Fibroblast of gingiva (primary cell): Measurements from ENCODE around the gene METTL24.
"Not testable (repeated sequence)": the region's sequence is repeated elsewhere in the genome, so short reads cannot be mapped to it uniquely, and the experiment has no call there.

Experiments
- DNase-seq: peaks from one replicate; pipeline ENCODE4 v3.0.0-alpha.2; 2011; ENCODE audit warnings: low read depth

METTL24 gene

DNA sequence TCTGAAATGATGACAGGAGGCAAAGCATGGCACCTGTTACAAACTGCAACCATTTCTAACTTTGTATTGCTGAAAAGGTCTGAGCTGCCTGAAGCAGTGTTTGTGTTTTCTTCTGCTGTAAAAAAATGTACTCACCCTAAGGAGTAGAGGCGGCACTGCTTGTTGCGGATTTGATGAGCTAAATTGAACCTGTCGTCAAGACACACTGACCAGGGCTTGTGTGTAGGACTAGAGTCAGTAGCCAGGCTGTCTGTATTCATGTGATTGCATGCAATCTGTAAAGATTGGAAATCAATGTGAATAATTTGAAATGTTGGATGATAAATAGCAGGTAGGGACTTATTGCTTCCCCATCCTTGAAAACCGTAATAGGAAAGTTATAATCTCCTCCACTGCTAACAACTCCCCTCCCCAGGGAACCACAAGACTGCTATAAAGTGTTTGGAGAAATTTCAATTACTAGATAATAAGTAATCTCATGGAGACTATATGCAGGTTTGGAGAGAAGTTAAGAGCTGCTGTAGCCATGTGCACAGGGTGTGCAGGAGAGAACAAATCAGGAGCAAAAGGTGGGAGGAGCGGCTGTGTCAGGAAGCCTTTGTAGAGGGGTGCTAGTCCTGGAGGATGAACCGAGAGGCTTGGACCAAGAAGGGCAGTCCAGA lies 42.8 kb downstream of the METTL24 start:
- no peak for DNase-seq

DNA sequence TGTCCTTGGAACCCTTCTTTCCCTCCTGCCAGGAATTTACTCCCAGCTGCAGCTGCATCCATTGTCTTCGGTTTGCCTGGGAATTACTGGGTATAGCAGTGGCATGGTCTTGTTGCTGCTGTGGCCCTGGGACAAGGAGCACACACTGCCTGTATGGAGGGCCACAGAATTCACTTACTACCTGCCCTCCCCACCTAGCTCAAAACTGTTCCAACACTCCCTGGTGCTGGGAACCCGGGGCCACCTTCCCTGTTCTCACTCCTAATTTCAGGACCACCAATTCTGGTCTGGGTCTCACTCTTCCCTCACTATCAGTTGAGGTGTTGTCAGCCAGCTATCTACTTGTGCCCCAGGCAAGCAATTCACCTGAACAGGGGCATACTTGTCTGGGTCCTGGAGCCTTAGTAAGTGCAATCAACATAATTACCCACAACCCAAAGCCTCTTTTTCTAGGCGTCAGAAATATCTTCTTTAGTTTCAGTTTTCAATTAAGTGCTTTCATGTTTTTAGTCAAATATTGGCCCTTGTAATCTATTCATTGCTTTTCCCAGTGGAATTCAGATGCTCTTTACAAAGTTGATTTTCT lies 47.2 kb downstream of the METTL24 start:
- DNase-seq, result no peak

DNA sequence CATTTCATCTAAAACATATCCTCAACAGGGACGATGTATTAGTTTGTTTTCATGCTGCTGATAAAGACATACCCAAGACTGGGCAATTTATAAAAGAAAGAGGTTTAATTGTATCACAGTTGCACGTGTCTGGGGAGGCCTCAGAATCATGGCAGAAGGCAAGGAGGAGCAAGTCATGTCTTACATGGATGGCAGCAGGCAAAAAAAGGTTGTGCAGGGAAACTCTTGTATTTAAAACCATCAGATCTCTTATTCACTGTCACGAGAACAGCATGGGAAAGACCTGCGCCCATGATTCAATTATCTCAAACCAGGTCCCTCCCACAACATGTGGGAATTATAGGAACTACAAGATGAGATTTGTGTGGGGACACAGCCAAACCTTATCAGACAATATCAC lies 48.7 kb downstream of the METTL24 start:
- DNase-seq, result not testable (repeated sequence)

DNA sequence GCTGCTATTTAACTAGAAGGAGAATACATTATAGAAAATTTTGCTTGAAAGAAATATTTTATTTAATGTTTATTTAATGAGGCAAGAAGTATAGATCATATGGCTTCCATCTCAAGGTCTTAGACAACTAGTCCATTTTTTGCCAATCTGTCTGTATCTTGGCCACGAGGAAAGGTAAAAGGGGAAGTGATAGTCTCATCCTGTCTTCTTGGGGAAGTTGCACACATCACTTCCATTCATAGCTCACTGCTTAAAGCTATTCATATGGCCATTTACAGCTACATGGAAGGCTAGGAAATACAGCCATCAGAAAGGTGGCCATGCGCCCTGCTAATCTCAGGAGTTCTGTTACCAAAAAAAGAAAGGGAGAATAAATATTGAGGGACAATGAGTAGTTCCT lies 50.8 kb downstream of the METTL24 start:
- DNase-seq, result no peak

DNA sequence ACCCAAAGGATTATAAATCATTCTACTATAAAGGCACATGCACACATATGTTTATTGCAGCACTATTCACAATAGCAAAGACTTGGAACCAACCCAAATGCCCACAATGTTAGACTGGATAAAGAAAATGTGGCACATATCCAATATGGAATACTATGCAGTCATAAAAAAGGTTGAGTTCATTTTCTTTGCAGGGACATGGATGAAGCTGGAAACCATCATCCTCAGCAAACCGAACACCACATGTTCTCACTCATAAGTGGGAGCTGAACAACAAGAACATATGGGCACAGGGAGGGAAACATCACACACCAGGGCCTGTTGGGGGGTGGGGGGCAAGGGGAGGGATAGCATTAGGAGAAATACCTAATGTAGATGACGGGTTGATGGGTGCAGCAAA lies 52.3 kb downstream of the METTL24 start:
- DNase-seq, result not testable (repeated sequence)

DNA sequence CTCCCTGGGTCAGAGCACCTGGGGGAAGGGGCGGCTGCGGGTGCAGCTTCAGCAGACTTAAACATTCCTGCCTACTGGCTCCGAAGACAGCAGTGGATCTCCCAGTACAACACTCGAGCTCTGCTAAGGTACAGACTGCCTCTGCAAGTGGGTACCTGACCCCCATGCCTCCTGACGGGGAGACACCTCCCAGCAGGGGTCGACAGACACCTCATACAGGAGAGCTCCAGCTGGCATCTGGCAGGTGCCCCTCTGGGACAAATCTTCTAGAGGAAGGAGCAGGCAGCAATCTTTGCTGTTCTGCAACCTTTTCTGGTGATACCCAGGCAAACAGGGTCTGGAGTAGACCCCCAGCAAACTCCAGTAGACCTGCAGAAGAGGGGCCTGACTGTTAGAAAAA lies 54.5 kb downstream of the METTL24 start:
- not testable (repeated sequence) for DNase-seq

DNA sequence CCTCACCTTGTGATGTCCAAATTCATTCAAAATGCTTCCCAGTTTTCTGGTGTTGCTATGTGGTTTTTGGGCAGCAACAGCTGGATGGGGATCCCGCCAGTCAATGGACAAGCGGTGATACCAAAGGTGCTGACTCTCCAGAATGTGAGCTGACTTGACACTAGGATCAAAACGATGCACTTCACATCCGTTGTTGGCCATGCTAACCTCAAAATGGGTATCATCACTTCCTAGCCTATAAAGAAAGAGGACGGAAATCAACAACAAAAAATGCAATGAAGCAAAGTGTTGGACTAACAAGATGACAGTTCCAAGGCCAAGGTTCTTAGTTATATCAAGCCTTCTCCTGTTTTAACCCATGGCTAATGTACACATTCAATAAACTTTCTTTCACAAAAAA lies 59.2 kb downstream of the METTL24 start:
- DNase-seq, result no peak

DNA sequence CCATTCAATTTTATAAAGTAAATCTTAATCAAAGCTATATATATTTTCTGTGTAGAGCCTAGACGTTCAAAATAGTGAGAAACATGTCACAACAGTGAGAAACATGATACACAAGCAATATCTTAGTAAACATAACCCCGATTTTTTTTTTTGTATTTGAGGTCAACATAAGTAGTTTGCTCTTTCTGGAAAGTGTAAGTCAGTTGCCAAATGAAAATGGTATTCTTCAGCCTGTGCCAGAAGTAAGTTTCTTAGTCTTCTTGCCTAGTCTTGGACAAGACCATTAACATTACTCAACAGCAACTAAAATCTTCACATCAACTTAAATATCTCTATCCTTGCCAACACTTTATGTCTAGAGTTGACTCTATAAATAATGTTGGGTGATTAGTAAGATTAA lies 59.7 kb downstream of the METTL24 start:
- no peak for DNase-seq

DNA sequence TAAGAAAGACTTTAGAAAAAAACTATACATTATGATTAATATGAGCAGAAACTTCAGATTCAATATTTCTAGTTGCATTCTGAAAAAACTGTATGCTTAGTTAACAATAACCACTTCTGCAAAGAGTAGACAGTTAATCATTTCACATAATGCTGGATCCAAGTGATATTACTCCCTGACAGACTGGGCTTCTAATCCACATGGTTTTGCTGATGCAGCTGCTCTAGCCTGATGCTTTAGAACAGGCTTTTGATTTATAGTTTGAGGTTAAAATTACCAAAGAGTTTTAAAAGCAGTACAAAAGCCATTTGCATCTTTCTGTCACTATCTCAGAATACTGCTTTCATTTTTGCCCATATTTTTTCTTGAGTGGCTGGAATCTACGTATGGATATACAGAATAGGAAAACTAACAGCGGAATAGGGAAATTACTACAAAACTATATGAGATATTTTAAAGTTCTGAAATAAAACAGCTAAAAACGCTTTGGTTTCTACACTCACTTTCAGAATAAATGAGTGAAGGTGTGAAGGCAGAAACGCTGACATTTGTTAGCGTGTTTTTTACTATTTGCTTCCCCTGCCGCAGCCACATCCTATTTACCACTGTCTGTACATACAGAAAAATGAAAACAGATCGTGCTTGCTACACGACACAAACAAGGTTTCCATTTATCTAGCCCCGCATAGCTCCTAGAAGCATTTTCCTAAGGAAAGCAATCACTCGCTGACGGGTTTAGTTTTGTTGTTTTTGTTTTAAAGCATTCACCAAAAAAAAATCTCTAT lies 61.7 kb downstream of the METTL24 start:
- no peak for DNase-seq

DNA sequence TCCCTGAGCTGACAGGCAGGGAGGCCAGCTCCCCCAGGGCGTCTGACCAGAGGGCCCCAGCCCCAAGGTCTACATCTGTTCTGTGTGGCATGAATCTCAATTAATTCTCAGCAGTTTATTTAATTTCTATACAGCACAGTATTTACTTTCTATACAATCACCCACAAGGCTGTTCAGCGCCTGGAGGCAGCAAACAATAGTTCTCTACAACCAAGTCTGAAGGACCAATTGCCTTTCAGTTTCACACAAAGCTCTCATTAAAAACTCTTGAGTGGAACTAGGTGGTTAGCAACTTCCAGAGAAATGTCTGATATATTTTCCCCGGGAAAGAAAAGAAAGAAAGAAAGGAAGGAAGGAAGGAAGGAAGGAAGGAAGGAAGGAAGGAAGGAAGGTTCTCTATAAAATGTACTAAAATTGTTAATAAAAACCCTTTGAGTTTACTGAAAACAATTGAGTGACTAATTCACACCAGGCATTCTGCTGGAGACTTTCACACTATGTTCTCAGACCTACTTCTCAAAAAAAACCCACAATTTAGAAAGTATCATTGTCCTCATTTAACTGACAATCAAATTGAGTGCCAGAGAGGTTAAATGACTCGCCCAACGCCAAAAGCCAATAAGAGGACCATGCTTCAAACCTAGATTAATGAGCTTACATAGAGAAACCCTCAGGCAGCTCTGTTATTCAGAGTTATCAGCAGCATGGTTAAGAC lies 62.5 kb downstream of the METTL24 start:
- DNase-seq, result no peak

DNA sequence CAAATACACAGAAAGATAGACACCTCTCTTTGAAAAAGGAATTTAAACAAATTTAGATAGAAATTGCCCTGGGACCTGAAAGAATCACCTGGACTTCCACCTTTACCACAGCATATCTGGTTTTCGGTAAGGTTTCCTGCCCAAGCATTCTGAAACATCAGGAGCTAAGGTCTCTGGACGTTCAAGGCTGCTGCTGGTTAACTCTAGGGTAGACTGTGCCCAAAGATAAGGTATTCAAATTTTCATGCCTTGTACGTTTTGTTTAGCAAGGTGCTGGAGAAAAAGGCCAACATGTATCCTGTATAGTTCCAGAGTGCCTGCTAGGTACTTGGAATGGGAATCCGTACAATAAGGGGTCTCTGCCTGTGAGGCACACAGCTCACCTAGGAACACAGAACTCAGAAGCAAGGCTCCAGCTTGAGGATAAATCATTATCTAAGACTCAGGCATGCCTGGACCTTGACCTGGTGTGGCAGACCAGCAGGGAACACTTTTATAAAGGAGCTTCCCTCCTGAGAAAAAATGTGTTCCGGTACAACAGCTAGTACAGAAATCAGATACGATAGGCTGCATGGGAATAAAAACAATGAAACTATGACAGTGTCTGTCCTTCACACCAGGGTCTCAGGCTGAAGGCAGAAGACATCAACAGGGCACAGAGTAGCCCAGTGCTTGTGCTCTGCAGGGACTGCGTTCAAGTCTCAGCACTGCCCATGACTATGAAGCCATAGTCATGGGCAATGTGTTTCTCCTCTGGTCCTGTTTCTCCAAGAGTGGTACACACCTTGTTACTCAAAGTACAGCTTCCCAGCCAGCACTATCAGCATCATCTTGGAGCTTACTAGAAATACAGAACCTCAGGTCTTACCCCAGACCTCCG lies 70.4 kb downstream of the METTL24 start:
- DNase-seq, result no peak

DNA sequence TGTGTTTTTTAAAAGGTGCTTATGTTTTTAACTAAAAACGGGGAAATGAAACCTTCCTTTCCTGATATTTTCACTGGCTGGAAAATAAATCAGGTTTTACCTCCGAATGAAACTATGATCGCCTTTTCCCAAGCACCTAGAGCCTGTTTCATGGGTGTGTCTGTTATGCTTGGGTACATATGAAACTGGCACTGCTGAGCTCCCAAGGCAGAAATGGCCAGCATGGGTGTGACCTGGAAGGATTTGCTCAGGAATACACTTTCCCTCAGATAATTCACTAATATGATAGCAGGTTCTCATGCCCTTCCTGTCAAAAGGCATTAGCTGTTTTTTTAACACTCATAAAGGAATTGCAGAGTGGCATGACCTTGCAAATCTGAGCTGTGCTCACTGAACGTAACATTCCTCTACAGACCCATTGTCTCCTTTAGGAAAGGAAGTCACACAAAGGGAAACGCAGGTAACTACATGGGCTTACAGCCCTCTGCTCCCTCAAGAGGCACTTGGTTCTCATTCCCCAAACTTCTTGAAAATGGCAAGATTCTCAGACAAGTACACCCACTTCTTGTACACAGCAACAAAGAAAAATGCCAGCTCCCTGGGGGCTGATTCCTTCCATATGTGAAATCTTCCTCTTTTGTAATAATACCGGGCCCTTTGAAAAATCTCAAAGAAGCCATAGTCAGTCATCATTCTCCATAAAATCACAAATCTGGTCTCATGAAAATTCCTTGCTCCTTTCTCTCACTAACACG lies 72.7 kb downstream of the METTL24 start:
- DNase-seq, result peak; percentile 26

DNA sequence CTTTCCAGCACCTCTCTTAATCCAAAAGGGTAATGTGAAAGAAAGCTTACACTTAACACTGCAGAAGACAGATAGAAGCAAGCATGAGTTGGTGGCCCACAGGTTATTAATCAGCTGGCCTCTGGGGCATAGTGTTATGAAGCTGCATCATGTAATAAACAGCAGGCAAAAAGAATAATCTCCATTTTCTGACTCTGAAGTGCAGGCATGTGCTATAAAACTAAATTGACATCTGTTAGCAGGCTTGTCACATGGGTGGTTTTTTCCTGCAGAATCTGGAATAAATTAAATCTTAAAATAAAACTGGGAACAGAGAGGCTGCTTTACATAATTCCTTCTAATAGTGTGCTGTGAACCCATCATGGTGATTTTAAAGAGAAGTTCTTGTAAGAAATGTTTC lies 73.3 kb downstream of the METTL24 start:
- DNase-seq, result no peak

DNA sequence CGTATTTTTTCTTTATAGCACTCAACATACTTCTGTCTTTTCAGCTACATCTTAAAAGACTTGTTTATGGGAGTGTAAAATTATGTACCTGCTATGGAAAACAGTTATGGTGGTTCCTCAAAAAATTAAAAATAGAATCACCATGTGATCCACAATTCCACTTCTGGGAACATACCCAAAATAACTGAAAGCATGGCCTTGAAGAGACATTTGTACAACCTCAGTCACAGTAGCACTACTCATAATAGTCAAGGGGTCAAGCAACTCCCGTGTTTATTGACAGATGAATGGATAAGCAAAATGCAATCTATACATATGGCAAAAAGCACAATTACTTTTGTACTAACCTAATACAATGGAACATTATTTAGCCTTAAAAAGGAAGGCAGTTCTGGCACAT lies 74.5 kb downstream of the METTL24 start:
- no peak for DNase-seq

DNA sequence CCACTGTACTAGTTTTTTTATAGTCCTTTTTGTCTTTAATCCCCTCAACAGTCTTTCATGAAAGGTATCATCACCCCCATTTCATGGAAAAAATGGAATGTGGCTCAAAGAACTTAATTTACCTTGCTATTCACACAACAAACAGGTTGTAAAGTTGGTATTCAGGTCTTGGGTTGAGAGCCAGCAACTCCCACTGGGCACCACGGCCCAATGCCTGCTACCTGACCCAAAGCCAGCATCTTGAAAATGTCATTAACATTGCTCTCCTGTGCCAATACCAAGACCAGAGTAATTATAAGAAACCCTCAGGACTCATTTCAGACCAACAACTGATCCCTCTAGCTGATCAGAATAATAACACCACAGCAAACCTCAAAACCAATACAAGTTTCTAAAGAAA lies 75.7 kb downstream of the METTL24 start:
- DNase-seq, result no peak

DNA sequence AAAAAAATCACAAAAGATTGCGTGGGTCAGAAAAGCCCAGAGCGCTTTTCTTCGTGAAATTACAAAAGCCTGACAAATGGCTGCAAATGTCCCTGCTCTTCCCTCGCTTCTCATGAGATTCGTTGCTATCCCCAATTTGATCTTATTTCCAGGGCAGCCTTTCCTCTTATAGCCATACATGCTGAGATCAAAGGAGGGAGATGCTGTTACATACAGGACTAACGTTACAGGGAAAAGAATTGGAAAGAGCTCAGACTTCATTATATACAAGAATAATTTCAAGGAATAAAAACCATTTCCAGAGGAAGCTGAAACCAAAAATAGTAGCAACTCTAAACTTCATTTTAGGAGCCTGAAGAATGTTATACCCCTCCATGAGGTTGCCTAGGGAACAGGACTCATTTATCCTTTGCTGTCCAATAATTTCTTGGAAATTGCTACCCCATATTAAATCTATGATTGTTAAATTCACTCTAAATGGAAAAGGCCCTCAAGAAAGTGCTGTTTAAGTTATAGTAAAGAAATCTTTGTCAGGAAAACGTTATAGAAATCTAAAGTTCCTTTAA lies 81.0 kb downstream of the METTL24 start:
- no peak for DNase-seq

DNA sequence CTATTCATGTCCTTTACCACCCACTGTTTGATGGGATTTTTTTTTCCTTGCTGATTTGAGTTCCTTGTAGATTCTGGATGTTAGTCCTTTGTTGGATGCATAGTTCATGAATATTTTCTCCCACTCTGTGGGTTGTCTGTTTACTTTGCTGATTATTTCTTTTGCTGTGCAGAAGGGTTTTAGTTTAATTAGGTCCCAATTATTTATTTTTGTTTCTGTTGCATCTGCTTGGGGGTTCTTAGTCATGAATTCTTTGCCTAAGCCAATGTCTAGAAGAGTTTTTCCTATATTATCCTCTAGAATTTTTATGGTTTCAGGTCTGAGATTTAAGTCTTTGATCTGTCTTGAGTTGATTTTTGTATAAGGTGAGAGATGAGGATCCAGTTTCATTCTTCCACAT lies 85.4 kb downstream of the METTL24 start:
- DNase-seq, result not testable (repeated sequence)

DNA sequence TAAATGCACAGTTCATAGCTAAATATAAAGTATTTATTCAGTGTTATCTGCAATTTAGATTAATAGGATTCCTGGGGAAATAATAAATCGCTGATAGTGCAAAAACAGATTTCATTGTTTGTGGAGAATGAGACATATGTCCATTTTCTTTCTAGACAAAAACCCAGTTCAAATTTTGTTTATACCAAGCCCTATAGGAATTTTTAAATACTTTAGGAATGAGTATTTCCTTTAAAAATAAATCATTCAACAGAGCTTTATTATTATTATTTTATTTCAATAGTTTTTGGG lies 86.5 kb downstream of the METTL24 start:
- no peak for DNase-seq

DNA sequence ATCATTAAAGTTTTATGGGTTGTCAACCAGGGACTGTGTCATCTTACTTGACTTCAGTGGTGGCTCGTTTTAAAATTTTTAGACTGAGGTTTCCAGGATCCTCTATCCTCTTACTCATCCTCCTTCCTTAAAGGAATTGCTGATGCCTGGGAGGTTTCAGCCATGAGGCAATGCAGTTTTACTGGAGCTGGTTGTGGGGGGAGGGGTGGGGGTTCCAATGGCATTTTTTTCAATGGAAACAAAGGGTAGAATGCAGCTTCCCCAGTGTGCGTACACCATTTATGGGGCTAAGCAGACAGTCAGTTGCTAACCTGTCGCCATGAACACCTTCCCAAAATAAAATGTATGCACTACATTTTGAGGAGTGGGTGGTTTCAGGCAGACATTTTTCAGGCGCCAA lies 88.0 kb downstream of the METTL24 start:
- DNase-seq, result no peak

DNA sequence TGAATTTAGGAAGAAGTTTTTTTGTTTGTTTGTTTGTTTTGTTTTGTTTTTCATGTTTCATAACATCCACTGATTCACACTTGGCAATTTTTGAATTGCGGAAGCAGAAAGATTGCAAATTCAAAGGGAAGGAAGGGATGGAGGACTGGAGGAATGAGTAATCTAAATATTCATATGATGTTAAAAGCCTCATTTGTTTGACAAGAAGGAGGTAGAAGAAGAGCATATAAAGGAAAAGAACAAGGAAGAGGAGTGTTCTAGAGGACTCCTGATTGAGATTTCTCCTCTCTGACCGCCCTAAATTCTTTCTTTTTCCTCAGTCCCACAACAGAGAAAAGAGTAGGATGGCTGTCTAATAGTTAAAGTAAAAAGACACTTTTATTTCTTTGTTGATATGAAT lies 88.5 kb downstream of the METTL24 start:
- DNase-seq, result no peak

DNA sequence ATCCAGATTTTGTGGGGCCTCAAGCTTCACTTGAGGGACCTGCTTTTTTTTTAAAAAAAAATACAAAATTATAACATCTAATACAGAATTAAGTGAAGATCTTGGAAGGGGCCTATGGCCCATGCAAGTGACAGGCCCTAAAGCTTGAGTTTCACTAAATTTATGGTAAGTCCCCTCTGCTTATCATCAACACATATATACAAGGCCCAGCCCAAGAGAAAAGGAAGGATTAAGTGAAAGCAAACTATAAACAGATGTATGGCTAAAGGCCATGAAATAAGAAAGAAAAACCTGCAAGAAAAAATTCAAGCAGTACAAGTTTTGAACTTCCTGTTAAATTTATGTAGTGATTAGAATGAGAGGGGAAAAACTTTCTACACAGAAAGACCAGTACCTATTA lies 91.2 kb downstream of the METTL24 start:
- DNase-seq, result no peak
